Colonic mucosa (tissue), 4 donors: ENCODE results near the gene CLTB. TPM values are rescaled to one million over a fixed set of nuclear protein-coding genes. Genes with fewer than 3 reads are reported as not detected.

Experiments
- DNase-seq: peaks from one replicate; pipeline ENCODE4 v3.0.0-alpha.2; 2020
- H3K27ac ChIP-seq: fragments of 200-600 bp; one replicate; pipeline ENCODE4 v1.8.0; 2021
- H3K27me3 ChIP-seq: fragments of 200-600 bp; one replicate; pipeline ENCODE4 v1.8.0; 2021
- H3K36me3 ChIP-seq: fragments of 200-600 bp; one replicate; pipeline ENCODE4 v1.8.0; 2021
- H3K4me1 ChIP-seq: fragments of 200-600 bp; one replicate; pipeline ENCODE4 v1.8.0; 2021; ENCODE audit warnings: mild to moderate bottlenecking
- H3K4me3 ChIP-seq: fragments of 200-600 bp; one replicate; pipeline ENCODE4 v1.8.0; 2021
- H3K9ac ChIP-seq, 2 donors: one replicate each; pipeline ENCODE4 v1.7.0; 2013; ENCODE audit warnings: control low read depth in 2 of 2, low read depth in 2 of 2, low read length in 2 of 2
- H3K9me3 ChIP-seq: fragments of 200-600 bp; one replicate; pipeline ENCODE4 v1.8.0; 2021
- CTCF ChIP-seq: fragments of 200-600 bp; IDR thresholded peaks from one replicate; pipeline ENCODE4 v1.8.0; 2022; ENCODE audit warnings: antibody characterized with exemption, mild to moderate bottlenecking
- intact Hi-C: fragments of 100-400 bp; cut with DNase I; formaldehyde crosslinking; loops from one replicate; pipeline ENCODE4 v1.14.1; 2022
- total RNA-seq, 2 donors: library from RNA; stranded (reverse); fragmentation: NEBNext Ultra II Directional in 1 of 2; extraction: Animal tissue kit (Norgen Biotek cat#: 25700) in 1 of 2; gene quantifications; one replicate each; pipeline ENCODE4 v1.2.1, GENCODE V29; 2021
- donor health status: healthy.
- donor health status: DM: no; HTN: no; CAD: no.
- donor health status: DM: no; HTN: no; CAD: no.

Gene CLTB
- total RNA-seq, 2 donors from 2014 or later: 181 to 263 TPM

DNA sequence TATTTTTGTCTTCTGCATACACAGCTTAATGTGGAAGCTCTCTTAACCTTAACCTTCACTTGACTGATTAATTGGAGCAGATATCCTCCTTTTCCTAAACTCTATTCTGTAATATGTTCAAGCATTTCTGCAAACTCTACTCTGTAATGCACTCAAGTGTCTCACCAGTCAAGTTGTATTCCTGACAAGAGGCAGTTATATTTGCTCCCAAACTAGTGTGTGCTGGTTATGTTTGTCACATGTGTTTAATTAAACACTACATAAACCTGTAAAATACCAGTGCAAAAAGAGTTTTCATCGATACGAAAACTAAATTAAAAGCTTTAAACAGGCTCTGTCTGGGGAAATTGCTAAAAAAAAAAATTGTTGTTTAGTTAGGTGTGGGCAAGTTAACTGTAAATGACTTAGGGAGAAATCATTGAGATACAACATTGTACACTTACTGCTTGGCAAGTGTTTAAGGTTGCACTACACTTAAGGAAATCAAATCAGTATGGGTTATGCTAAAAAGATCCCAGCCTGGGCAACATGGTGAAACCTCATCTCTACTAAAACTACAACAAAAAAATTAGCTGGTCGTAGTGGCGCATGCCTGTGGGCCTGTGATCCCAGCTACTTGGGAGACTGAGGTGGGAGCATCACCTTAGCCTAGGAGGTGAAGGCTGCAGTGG is 38.5 kb upstream of the CLTB start:
- TF ChIP-seq CTCF: no peak

GRCh38 chr5:176450077-176450476 is 33.7 kb upstream of the CLTB start:
- intact Hi-C loops: no loop called here
- no peak overlapping the region for H3K4me3 ChIP-seq
- no peaks in the 10 kb centered on the region for H3K9me3 ChIP-seq
- H3K27ac ChIP-seq: no peak overlapping the region
- no peaks in the 10 kb centered on the region for H3K36me3 ChIP-seq
- peaks cover 5% of the 10 kb centered on the region for H3K4me1 ChIP-seq
- TF ChIP-seq CTCF: no peak
- no peak for DNase-seq
- H3K9ac ChIP-seq: no peak overlapping the region
- no peaks in the 10 kb centered on the region for H3K27me3 ChIP-seq

More for the DNA sequence above, 38.5 kb upstream of the CLTB start:
- Histone ChIP-seq H3K4me1 (no peaks in the 10 kb centered on the region), H3K9ac (no peak overlapping the region), H3K36me3 (no peaks in the 10 kb centered on the region), H3K9me3 (no peaks in the 10 kb centered on the region), H3K27me3 (no peaks in the 10 kb centered on the region), H3K27ac (no peak overlapping the region), H3K4me3 (no peak overlapping the region)
- intact Hi-C loops: no loop called here
- no peak for DNase-seq

- intact Hi-C loops: no loop called here
- DNase-seq: peak; percentile 97
- Histone ChIP-seq H3K36me3 (no peaks in the 10 kb centered on the region), H3K9me3 (no peaks in the 10 kb centered on the region), H3K27me3 (no peaks in the 10 kb centered on the region), H3K4me1 (peaks cover 5% of the 10 kb centered on the region), H3K4me3 (peak within 1 kb of the TSS; percentile 89), H3K27ac (peak within 1 kb of the TSS; percentile 97), H3K9ac (peak within 1 kb of the TSS; percentile 83 to 86)
- peak; percentile 98 for TF ChIP-seq CTCF
These were observed 31.8 kb upstream of the CLTB start, which contains the start of gene FAF2 for GRCh38 chr5:176447978-176448608. FAF2 (plus strand) TSS chr5:176448385; CDS start chr5:176448408, 23 bp downstream.

DNA sequence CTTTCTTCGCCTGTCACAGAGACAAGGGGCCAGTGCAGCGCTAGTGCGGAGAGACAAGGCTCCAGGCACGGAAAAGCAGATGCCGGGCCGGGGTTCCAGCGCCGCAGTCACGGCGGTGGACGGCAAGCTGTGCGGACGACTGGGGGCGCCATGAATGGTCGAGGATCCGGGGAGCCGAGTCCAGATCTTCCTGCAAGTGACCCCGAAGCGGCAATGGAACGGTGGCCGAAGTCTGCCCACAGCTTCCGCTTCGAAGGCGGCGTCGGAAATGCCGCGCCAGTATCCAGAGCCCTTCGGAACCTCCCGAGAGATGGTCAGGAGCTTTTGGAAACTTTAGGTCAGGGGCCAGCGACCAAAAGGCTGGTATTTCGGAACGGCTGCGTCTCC is 31.2 kb upstream of the CLTB start:
- Histone ChIP-seq H3K36me3 (no peaks in the 10 kb centered on the region), H3K4me1 (peaks cover 5% of the 10 kb centered on the region), H3K4me3 (peak overlapping the region; percentile 89), H3K27ac (peak overlapping the region; percentile 97), H3K27me3 (no peaks in the 10 kb centered on the region), H3K9ac (peak overlapping the region; percentile 83 to 86), H3K9me3 (no peaks in the 10 kb centered on the region)
- DNase-seq: no peak
- intact Hi-C loops: no loop called here
- TF ChIP-seq CTCF: no peak

- peaks cover 5% of the 10 kb centered on the region for H3K4me1 ChIP-seq
- peak overlapping the region; percentile 97 for H3K27ac ChIP-seq
- peak; percentile 39 for DNase-seq
- H3K9ac ChIP-seq: peak overlapping the region; percentile 83 to 86
- intact Hi-C loops: no loop called here
- peak overlapping the region; percentile 89 for H3K4me3 ChIP-seq
- no peaks in the 10 kb centered on the region for H3K27me3 ChIP-seq
- no peaks in the 10 kb centered on the region for H3K36me3 ChIP-seq
- no peaks in the 10 kb centered on the region for H3K9me3 ChIP-seq
- TF ChIP-seq CTCF: no peak
These were observed 30.7 kb upstream of the CLTB start for GRCh38 chr5:176446884-176447590.
